Calu3 (cell line): Measurements from ENCODE around the gene ZNF618. TPM values are rescaled to one million over a fixed set of nuclear protein-coding genes. Genes with fewer than 3 reads are reported as not detected.

ENCODE experiments used
- BruUV-seq: library from RNA; stranded (reverse); fragments of 400-500 nt; replicated peaks from 2 replicates; lab custom pipeline; 2021; lab: Mats Ljungman, UMichigan
- CTCF ChIA-PET: fragments of 300-600 bp; sonication (Branson Sonifier 250); formaldehyde crosslinking; loops from one replicate; lab custom pipeline; 2022; ENCODE audit warnings: antibody characterized with exemption; lab: Charles Lee
- DNase-seq: peaks from one replicate; pipeline ENCODE4 v3.0.0; 2022
- H3K27ac Mint-ChIP-seq: one replicate; pipeline ENCODE4 v1.8.0; 2022; ENCODE audit warnings: mixed read lengths; ENCODE audit not compliant: unreplicated experiment
- H3K27me3 Mint-ChIP-seq: one replicate; pipeline ENCODE4 v1.8.0; 2022; ENCODE audit warnings: mixed read lengths; ENCODE audit not compliant: unreplicated experiment
- H3K36me3 Mint-ChIP-seq: one replicate; pipeline ENCODE4 v1.8.0; 2022; ENCODE audit warnings: mild to moderate bottlenecking, moderate library complexity, mixed read lengths; ENCODE audit not compliant: insufficient read depth, unreplicated experiment
- H3K4me1 Mint-ChIP-seq: one replicate; pipeline ENCODE4 v1.8.0; 2022; ENCODE audit warnings: mild to moderate bottlenecking, low read depth, mixed read lengths; ENCODE audit not compliant: unreplicated experiment
- H3K4me3 Mint-ChIP-seq: one replicate; pipeline ENCODE4 v1.8.0; 2022; ENCODE audit warnings: mild to moderate bottlenecking, low read depth, moderate library complexity, mixed read lengths; ENCODE audit not compliant: unreplicated experiment
- H3K9me3 Mint-ChIP-seq: one replicate; pipeline ENCODE4 v1.8.0; 2022; ENCODE audit warnings: low read depth, mixed read lengths; ENCODE audit not compliant: unreplicated experiment
- CTCF ChIP-seq: fragments of 200-600 bp; IDR thresholded peaks from one replicate; pipeline ENCODE4 v1.8.0; 2022; ENCODE audit warnings: antibody characterized with exemption; ENCODE audit not compliant: unreplicated experiment
- intact Hi-C: fragments of 100-400 bp; cut with micrococcal nuclease; formaldehyde crosslinking; loops from one replicate; pipeline ENCODE4 v1.10.0; 2022; ENCODE audit not compliant: unreplicated experiment
- total RNA-seq: library from RNA; stranded (reverse); gene quantifications from 2 replicates; pipeline ENCODE4 v1.2.3, GENCODE V29; 2022

ZNF618 gene
- total RNA-seq, 1 experiment from 2014 or later = 20.3 TPM

- Mint-ChIP-seq H3K9me3 (no peaks in the 10 kb centered on the region), H3K36me3 (no peaks in the 10 kb centered on the region), H3K27ac (no peak overlapping the region), H3K4me1 (no peaks in the 10 kb centered on the region), H3K27me3 (no peaks in the 10 kb centered on the region), H3K4me3 (no peak overlapping the region)
- CTCF ChIA-PET = interaction anchor here (0.6 kb wide), 1 partner anchor 1029 kb away, joined by 3 read pairs; no protein-coding TSS in a partner anchor
- DNase-seq = no peak
- intact Hi-C loops = no loop called here
- no TSS peak for BruUV-seq
- TF ChIP-seq CTCF = no peak
Measured at GRCh38 chr9:113933671-113934070, 57.6 kb downstream of the ZNF618 start.

GRCh38 chr9:113934167-113934828, 58.2 kb downstream of the ZNF618 start:
- no peak for TF ChIP-seq CTCF
- no peak overlapping the region for H3K4me3 Mint-ChIP-seq
- BruUV-seq = no TSS peak
- no peaks in the 10 kb centered on the region for H3K4me1 Mint-ChIP-seq
- H3K27ac Mint-ChIP-seq = no peak overlapping the region
- H3K36me3 Mint-ChIP-seq = no peaks in the 10 kb centered on the region
- no peaks in the 10 kb centered on the region for H3K27me3 Mint-ChIP-seq
- H3K9me3 Mint-ChIP-seq = no peaks in the 10 kb centered on the region
- intact Hi-C loops = no loop called here
- no peak for DNase-seq
- CTCF ChIA-PET = no interaction called here

GRCh38 chr9:113934829-113935676, 58.9 kb downstream of the ZNF618 start:
- H3K27ac Mint-ChIP-seq = no peak overlapping the region
- no peak for TF ChIP-seq CTCF
- H3K36me3 Mint-ChIP-seq = no peaks in the 10 kb centered on the region
- no peaks in the 10 kb centered on the region for H3K4me1 Mint-ChIP-seq
- CTCF ChIA-PET = no interaction called here
- BruUV-seq = no TSS peak
- intact Hi-C loops = no loop called here
- H3K9me3 Mint-ChIP-seq = no peaks in the 10 kb centered on the region
- no peak for DNase-seq
- H3K4me3 Mint-ChIP-seq = no peak overlapping the region
- no peaks in the 10 kb centered on the region for H3K27me3 Mint-ChIP-seq

DNA sequence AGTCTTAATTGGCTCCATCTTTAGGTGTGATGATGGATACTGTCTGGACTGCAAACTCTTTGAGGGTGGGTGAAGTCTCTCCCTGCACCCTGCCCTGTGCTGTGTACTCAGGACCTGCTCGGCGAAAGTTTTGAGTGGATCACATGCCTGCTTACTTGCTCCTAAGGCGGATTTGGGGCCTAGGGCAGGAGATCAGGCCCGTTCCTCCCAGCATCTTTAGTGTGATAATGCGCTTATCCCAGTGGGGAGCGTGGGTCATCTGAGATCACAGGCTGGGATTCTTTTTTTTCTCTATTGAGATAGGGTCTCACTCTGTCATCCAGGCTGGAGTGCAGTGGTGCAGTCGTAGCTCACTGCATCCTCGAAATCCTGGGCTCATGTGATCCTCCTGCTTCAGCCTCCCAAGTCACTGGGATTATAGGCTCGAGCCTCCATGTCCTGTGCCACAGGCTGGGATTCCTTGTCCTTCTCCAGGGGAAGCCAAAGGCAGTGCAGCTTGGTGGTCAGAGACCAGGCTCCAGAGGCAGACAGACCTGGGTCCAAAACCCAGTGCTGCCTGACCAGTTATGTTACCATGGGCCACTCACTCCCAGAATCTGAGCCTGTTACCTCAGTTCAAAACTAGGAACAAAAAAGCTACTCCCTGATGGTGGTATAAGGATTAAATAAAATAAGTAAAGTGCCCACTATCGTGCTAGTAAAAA, 59.7 kb downstream of the ZNF618 start:
- intact Hi-C loops = no loop called here
- Mint-ChIP-seq H3K36me3 (no peaks in the 10 kb centered on the region), H3K4me1 (no peaks in the 10 kb centered on the region), H3K27me3 (no peaks in the 10 kb centered on the region), H3K4me3 (no peak overlapping the region), H3K27ac (no peak overlapping the region), H3K9me3 (no peaks in the 10 kb centered on the region)
- no TSS peak for BruUV-seq
- TF ChIP-seq CTCF = no peak
- no peak for DNase-seq
- CTCF ChIA-PET = no interaction called here
